ENCODE measurements around the gene OR1D5.
A peak's percentile ranks its signal among the peaks of the same experiment; 100 is the strongest.
"Not testable (repeated sequence)": the region's sequence is repeated elsewhere in the genome, so short reads cannot be mapped to it uniquely, and the experiment has no call there.

OR1D5 gene, protein sequence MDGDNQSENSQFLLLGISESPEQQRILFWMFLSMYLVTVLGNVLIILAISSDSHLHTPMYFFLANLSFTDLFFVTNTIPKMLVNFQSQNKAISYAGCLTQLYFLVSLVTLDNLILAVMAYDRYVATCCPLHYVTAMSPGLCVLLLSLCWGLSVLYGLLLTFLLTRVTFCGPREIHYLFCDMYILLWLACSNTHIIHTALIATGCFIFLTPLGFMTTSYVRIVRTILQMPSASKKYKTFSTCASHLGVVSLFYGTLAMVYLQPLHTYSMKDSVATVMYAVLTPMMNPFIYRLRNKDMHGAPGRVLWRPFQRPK

DNA sequence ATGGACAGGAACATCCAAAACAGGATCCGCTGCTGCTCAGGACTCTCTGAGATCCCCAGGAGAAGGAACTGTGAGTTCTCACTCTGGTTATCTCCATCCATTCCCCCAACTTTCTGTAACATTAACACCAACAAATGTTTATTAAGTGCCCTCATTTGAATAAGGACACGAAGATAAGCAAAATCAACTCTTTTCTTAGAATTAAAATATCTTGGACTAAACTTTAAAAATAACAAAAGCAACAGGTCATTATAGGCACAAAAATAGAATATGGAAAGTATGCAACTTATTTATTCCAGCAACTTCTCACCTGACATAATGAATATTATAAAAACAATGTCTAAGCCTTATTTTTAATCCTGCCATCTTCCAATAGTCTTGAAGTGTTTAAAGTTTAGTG, at the start of gene OR1D5:
Gene OR1D5, minus strand, starts transcription at position 101 of the 400 bp plus-strand sequence. Its CDS starts 0 bp downstream, at position 101.
- DNase-seq (ENCODE audit: low read depth in 2 of 2): not testable (repeated sequence)

DNA sequence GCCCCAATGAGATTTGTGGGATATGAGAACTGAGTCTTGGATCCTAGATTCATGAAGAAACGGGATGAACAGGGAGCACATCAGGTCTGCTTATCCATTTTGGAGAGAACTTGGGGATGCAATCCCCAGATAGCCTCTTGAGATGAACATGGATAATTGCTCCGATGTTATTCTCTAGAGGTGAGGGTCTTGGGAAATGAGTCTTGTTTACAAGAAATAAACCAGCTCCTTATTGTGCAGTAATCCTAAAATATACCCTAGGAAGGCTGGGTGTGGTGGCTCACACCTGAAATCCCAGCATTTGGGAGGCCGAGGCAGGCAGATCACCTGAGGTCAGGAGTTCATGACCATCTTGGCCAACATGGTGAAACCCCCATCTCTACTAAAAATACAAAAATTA, 40.9 kb upstream of the OR1D5 start, which contains the start of gene OR1D2:
Gene OR1D2, minus strand, starts transcription at position 101 of the 400 bp plus-strand sequence. CDS start 11,426 bp downstream, outside the sequence.
- DNase-seq (ENCODE audit: low read depth in 2 of 2): no peak

DNA sequence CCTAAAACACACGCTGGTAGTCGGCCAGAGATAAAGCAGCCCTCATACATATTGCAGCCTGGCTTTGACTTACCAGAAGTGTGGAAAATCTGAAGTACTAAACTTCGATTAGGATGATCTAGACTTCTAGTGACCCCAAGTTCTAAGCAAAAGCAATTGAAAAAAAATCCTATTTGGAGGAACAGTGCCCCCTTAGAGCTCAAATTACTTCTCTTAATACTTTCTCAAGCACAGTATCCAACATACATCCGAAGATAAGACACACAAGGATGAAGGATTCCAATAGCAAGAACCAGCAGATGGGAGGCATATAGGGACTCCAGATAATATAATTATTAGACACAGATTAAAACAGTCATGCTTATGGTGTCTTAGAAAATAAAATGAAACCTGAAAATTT, 10.4 kb upstream of the OR1D5 start:
- not testable (repeated sequence) for DNase-seq (ENCODE audit: low read depth in 2 of 2)

DNA sequence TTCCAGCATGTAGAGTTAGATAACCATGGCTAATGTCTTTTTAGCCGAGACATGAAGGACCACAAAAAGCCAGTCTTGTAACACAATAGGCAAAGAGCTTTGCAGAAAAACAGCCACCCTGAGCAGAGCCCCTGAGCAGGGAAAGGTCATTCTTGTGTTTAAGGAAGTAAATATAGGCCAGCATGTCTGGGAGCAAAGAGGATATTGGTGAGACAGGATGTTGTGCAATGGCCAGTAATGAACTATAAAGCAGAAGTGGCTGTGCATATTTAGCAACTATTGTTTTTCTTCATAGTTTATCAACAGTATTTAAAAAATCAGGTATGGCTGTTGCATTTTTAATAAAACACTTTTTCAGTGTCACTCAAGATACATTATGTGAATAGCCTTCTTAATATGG, 1.8 kb upstream of the OR1D5 start:
- DNase-seq (ENCODE audit: low read depth in 2 of 2): not testable (repeated sequence)

DNA sequence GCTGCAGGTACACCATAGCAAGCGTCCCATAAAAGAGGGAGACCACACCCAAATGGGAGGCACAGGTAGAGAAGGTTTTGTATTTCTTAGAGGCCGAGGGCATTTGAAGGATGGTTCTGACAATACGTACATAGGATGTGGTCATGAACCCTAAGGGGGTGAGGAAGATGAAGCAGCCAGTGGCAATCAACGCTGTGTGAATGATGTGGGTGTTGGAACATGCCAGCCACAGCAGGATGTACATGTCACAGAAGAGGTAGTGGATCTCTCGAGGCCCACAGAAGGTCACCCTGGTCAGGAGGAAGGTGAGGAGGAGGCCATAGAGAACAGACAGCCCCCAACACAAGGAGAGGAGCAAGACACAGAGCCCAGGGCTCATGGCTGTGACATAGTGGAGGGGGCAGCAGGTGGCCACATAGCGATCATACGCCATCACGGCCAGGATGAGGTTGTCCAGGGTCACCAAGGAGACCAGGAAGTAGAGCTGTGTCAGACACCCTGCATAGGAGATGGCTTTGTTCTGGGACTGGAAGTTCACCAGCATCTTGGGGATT, 506 bp downstream of the OR1D5 start:
- DNase-seq (ENCODE audit: low read depth in 2 of 2): not testable (repeated sequence)

DNA sequence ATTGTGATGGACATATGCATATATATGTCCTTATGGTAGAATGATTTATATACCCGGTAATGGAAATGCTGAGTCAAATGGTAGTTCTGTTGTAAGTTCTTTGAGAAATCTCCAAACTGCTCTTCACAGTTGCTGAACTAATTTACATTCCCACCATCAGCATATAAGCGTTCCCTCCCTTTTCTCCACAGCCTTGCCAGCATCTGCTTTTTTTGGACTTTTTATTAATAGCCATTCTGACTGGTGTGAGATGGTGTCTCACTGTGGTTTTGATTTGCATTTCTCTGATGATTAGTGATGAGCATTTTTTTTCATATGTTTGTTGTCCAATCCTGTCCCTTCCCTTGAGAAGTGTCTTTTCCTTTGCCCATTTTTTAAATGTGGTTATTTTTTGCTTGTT, 8.5 kb downstream of the OR1D5 start:
- not testable (repeated sequence) for DNase-seq (ENCODE audit: low read depth in 2 of 2)

DNA sequence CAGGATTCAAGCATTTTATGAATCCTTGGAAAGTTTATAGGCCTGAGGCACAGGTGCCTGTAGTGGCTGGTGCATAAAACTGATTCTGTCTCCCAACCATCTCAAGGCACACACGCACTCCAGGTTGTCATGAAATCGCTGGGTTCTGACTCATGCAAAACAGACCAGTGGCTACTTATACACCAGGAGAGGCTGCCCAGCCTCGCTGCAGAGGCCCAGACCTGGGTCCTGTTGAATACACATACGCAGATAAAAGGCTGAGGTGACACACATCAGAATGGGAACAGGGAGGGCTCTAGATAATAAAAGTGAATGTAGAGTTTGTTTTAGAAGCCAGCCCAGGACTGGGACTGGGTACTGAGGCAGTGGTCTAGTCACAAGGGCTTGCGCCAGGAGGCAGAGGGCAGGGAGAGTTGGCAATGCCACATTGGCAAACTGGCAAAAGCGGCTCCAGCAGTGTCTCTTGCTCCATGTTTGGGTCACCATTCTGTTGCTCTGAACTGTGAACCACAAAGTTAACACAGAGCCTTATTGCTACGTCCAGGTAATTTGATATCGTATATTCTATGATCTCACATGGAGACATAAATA, 13.6 kb downstream of the OR1D5 start:
- DNase-seq (ENCODE audit: low read depth in 2 of 2): no peak

DNA sequence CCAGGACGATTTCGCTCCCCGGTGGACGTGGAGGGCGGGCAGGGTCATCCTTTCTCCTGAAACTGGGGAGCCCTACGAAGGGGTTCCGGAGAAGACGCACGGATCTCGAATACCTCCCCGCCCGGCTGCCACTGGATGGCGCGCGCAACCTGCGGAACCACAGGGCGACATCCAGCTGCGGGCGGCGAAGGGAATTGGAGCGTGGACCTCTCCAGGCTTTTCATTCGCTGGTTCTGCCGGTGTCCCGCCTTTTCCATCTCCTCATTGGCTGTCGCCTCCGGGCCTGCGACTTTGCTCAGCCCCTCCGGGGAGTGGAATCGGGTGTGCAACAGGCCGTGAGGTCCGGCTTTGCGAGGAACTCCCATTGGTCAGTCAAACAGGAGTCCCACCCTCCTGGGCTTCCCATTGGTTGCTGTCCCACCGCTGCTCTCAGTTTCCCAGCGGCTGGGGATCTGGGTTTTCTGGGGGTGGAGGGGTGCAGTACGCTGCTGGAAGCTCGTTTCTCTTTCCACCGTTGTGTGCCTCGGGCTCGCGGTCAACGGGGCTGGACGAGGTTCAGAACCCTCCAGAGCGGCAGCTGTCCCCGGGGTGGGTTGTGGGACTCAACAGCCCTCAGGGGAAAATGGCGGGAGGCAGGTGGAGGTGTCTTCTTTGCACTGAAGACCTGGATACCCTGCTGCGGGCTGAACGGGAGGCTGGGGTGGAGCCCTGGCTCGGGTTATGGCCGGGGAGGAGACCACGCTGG, 14.5 kb downstream of the OR1D5 start:
- peak; percentile 91 to 93 for DNase-seq (ENCODE audit: low read depth in 2 of 2)

DNA sequence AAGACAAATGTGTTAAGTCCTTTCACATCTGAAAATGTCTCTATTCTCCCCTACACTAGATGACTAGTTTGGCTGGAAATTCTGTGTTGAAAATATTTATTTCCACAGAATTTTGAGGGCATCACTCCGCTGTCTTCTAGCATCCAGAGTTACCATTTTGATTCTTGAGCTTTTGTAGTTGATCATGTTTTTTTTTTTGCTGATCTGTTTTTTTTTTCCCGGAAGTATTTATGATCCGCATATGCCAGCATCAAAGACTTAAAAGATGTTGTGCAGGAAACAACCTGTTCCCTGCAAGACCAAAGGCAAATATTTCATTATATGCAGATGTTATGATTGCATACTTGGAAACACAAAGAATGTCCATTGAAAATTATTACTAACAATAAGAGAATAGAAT, 16.7 kb downstream of the OR1D5 start:
- no peak for DNase-seq (ENCODE audit: low read depth in 2 of 2)

DNA sequence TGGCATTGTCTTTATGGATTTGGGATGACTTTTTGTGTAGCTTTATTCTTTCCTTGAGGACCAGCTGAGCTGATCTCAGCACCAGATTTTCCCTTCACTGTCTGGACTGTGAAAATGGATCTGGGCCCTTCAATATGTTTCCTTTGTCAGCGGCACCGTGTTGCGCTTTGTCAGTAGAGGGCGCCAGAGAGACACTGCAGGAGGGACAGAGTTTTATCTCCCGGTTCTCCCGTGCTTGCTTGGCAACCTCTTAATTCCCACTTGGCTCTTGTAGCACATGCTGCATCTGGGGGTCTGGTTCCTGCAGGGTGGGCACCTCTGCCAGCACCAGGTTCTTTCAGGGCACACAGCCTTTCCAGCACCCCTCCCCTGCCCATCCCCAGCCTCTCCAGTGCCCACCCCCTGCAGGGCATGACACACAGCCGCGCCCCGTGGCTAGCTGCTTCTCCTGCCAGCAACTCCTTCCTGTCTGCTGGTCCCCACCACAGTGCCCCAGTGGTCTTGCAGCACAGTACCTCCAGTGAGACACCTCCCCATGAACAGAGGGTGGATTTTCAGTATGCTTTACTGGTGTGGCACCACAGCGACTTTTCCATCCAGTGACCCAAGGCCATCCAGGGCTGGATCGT, 19.6 kb downstream of the OR1D5 start:
- no peak for DNase-seq (ENCODE audit: low read depth in 2 of 2)

DNA sequence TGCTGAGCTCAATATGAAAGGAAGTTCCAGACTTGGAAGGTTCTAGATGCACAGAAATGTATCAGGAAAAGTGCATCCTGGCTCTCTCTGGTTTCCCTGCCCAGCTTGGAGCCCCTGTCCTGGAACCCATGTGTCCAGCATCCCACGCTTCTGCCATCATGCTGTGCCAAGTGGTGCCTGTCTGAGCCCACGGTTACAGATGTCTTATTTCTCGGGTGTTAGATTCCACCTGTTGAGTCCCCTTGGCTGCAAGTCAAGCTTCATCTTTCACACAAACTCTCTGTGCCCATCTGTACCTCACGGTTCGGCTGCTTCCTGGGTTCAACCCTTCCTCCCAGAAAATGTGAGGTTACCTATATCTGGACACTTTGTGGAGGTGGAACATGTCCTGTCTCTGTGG, 22.5 kb downstream of the OR1D5 start:
- no peak for DNase-seq (ENCODE audit: low read depth in 2 of 2)

DNA sequence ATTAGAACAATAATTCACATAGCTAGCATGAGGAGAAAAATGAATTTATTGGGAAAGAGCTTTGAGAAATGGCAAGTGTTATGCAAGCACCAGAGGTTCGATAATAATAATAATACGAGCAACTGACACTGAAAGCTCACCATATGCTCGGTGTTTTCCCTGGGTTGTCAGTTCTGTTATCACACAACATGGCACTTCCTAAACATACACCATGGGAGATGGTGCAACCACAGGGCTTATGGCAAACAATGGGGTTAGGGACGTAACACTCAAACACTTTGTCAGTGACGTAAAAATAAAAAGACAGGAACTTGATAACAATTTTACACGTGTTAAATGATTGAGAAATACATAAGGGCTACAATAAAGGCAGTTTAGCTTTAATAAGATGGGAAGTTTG, 23.7 kb downstream of the OR1D5 start:
- no peak for DNase-seq (ENCODE audit: low read depth in 2 of 2)

DNA sequence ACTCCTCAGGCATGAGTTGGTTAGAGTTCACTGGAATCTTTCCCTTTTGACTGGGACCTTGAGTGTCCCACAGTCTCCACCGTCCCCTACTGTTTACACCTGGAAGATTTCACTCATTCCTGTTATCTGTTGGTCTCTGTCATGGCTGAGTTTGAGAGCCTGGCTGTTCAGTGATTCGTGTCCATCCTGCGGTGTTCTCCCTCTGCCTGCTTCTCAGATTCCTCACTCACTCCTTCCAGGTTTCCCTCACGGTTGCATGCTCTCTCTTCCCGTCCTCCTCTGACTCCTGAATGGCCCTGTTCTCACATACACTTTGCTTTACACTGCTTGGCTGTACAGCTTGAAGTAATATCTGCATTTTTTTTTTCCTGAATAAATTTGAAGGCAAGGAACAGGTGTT, 24.5 kb downstream of the OR1D5 start:
- DNase-seq (ENCODE audit: low read depth in 2 of 2): no peak

DNA sequence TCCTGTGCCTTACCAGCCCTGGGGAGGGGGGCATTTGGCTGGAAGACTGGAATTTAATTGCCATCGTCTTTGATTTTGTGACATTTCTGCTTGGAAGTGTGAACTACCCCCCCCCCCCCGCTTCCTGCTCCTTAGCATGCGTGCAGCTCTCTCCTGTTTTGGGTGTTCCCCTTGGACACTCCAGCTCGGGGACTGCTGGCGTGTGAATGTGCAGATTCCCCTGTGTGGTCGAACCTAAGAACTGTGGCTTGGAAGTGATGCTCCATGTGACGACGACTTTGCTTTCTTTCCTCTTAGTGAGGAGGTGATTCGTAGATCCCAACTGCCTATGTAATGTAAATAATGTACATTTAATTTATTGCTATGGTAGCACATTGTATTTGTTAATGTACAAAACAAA, 26.1 kb downstream of the OR1D5 start:
- DNase-seq (ENCODE audit: low read depth in 2 of 2): no peak

DNA sequence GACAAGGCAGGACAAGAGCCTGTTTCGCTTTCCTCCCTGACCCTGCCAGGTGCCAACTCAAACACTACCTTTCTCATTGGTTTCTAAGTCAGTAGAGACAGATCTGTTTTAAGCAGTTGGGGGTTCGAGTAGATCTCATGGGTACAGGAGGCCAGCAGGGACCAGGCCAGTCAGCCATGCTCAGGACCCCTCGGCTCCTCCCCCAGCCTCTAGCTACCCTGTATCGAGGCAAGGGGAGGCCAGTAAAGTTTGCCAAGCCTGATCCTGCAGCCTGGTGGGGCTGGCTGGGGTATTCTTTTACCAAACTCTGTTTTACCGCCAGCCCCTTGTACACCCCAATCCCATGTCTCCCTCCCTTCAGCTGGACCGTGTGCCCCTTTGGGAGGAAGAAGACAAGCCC, 26.6 kb downstream of the OR1D5 start:
- no peak for DNase-seq (ENCODE audit: low read depth in 2 of 2)

DNA sequence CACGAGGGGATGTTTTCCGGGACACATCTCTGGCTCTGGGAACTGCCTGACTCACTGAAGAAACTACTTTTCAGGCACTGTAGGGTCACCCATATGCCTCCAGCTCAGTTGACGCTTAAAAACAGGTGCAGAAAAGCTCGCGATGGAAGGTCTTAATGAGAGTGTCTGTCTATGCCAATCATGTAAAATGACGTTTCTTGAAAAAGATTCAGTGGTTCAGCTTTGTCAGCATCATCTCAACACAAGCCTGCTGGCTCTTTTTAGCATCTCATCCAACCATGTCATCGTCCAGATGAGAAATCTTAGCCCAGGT, 27.5 kb downstream of the OR1D5 start:
- DNase-seq (ENCODE audit: low read depth in 2 of 2): no peak

DNA sequence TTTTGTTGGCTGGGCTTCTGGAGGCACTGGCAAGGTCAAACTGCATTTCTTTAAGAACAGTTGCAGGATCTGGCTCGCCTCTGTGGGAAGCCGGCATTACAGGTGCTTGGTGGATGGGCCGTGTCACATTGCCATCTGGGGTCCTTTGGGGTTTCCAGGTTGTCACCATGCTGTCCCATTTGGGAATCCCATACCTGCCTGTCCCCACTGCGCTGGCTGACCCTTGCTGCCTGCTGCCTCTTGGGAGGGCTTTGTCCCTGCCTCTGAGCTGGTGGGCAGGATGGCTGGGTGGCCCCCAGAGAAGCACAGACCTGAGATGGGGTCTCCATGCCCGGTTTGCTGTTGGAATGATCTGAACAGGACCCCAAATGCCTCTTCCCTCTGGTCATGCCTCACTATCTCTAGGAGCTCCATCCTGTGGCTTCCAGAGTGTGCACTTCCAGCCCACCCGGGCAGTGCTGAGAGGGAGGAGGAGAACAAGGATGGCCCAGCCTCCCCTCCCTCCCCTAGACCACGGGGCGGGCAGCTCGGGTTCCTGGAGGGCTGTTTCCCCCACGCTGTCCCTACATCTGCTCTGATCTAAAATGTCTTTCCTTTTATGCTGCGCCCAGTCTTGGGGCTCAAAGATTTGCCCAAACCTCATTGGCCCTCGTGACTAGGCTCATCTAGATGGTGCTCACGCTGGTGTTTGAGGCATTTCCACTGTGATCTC, 28.0 kb downstream of the OR1D5 start:
- no peak for DNase-seq (ENCODE audit: low read depth in 2 of 2)

DNA sequence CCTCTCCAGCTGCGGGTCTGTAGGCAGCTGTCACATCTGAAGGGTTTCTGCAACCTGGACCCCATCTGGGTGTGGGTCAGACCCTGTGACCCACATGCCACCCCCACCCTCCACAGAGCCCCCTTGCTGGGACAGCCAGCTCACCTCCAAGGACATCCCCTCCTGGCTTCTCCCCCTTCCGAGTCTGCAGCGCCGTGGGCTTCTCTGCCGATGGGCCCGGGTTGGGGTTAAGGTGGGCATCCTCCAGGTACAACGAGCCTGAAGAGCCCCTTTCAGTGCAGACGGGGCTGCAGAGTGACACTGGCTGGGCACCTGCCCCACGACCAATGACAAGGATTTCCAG, 28.9 kb downstream of the OR1D5 start:
- DNase-seq (ENCODE audit: low read depth in 2 of 2): no peak

DNA sequence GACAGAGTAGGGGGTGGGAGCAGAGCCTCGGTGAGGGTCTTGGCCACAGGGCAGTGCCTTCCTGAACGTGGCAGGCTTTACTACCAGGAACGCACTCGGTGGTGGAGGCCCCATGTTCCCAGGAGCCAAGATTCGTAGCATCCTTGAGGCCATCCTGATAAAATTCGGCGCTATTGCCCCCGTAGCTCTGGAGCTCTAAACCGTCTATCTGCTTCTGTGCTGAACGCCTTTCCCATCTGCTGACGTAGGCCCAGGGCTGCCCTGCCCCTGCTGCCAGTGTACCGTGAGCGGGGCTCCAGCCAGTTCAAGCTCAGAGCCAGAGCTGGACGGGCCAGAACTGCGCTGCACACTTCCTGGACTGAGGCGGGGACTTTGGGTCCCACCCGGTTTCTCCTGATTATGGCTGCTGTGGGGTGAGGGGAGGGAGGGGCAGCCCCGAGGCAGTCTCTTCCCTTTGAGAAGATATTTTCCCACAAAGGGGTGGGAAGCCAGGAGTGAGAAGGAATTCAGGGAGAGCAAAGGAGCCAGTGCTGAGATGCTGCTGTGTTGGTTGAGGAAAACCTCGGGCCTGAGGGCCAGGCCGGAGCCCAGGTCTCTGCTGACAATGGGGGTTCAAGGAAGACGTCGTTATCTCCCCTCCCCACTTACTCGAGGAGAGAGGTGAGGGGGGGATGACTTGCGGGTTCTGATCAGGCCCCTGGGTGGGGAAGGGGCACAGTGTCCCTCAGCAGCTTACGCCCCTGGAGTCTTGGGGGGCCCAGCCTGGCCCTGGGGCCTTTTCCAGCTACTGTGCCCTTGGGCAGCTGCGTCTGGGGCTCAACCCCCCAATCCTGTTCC, 29.4 kb downstream of the OR1D5 start:
- DNase-seq (ENCODE audit: low read depth in 2 of 2): no peak

DNA sequence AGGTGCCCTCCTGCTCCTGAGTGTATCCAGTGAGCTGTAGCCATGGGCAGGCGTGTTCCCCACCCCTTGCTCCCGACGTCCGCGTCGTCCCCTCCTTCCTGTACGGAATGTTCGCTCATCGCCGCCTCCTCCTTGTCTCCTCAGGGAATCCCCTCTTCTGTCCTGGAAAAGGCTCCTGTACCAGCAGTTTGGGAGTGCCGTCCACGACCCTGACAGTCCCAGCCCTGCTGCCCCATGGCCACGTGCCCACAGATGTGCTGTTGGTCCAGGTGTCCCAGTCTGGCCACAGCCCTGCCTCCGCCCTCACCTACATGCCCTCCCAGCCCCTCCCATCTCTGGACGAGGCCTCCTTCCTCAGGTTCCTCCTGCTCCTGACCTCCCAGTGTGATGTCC, 30.2 kb downstream of the OR1D5 start:
- no peak for DNase-seq (ENCODE audit: low read depth in 2 of 2)
